ENCODE data around the gene ELP4.

The ELP4 gene

GRCh38 chr11:31780480-31780971 lies 271.0 kb downstream of the ELP4 start:
- DNase-seq, result peak; percentile 32

GRCh38 chr11:31782257-31782656 lies 272.7 kb downstream of the ELP4 start:
- no peak for DNase-seq

GRCh38 chr11:31783252-31783651 lies 273.7 kb downstream of the ELP4 start:
- DNase-seq, result no peak

DNA sequence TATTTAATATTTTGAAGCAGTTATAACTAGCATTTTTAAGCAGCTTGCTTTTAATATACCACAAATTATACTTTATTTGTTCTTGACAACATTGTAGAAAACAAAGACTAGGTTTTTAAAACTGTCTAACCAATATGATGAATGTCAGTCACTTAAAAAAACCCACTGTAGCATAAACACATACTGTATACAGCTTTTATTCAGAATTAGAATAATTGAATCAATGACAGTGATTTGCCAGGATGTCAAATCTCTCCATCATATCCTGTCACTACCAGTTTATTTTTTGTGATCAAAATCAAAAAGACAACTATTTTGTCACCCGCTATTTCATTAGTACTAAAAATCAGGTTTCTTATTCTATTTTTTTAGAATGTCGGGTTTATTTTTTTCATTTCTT lies 275.0 kb downstream of the ELP4 start:
- no peak for DNase-seq

- no peak for DNase-seq
Observed at GRCh38 chr11:31786996-31787685, 277.6 kb downstream of the ELP4 start.

DNA sequence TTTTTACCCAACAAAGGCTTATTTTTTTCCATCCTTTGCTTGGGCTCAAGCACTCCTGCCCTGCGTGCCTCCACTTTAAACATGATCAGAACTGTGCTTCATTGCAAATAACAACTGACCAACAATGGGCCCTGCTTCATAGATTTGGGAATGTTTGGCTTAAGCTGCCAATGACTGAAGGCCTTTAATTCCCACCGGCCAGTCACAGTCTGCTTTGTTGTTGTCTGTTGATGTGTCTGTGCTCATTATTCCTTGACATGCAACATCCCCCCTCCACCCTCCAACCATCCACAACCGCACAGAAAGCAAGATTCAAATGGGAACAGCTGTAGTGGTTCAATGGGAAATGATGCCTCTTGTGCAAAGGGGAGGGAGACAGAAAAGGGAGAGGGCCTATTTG lies 278.5 kb downstream of the ELP4 start:
- DNase-seq, result no peak

- DNase-seq, result no peak
Observed at GRCh38 chr11:31790649-31791048, 281.1 kb downstream of the ELP4 start.

- DNase-seq, result no peak
Observed at GRCh38 chr11:31792036-31792435, 282.5 kb downstream of the ELP4 start.

- no peak for DNase-seq
Observed at GRCh38 chr11:31792456-31792855, 282.9 kb downstream of the ELP4 start.

- no peak for DNase-seq
Observed at GRCh38 chr11:31793264-31793663, 283.7 kb downstream of the ELP4 start.

DNA sequence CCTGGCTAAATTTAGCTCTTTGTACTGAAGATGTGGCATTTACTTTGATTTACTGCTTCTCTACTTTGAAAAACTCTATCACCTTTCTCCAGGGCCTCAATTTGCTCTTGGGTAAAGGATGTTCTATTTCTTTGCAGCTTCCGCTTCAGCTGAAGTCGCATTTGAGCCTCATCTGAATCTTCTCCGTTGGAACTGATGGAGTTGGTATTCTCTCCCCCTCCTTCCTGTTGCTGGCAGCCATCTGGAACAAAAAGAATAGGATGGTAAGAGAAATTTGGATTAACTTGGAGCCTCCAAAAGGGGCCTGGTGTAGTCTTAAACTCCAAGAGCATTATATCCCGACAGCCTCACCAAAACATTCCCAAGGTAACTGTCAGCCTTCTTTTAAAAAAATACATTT lies 285.0 kb downstream of the ELP4 start:
- no peak for DNase-seq

- DNase-seq, result no peak
Observed at GRCh38 chr11:31795706-31796498, 286.3 kb downstream of the ELP4 start.

GRCh38 chr11:31796499-31797189 lies 287.1 kb downstream of the ELP4 start:
- no peak for DNase-seq

GRCh38 chr11:31797190-31798056 lies 287.9 kb downstream of the ELP4 start:
- no peak for DNase-seq

- no peak for DNase-seq
Observed at GRCh38 chr11:31798057-31798553, 288.5 kb downstream of the ELP4 start.

DNA sequence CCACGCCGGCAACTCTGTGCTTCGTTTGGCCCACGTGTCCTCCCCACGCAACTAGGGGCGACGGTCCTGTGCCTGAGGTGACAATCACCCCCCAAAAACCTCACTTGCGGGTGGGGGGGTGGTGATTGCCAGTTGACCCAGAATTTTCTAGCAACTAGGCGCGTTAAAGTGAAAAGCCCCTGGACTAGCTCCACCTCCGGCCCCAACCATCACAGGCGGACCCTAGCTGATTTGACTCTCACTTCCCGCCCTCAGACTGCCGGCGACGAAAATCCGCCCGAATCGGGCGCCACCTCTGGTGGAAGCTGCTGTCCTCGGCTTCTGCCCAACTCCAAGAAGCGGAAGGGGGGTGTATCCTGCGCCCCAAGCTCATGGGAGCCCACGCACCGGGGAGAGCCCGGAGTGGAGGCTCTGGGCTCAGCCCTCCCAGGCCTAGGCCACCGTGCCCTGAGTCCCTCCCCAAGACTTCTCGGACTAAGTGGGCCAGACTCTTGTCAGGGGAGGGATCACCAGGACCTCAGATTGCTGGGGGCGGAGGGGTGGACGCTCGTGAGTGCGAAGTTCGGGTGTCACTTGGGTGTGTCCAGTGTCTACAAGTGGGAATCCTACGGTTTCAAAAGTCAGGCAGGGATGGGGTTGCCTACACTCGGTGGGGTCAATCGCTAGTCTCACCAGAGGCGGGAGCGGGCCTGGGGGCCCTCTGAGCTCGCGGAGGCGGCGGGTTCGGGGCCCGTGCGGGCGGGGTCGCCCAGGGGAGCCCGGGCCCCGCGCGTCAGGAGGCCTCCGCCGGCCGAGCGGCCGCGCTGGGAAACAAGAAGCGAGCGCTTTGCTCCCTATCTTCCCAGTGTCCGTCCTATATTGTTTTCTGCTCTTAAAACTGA lies 289.2 kb downstream of the ELP4 start:
- DNase-seq, result no peak

GRCh38 chr11:31799435-31800397 lies 290.1 kb downstream of the ELP4 start:
- no peak for DNase-seq

- DNase-seq, result no peak
Observed at GRCh38 chr11:31800398-31801265, 291.1 kb downstream of the ELP4 start.

DNA sequence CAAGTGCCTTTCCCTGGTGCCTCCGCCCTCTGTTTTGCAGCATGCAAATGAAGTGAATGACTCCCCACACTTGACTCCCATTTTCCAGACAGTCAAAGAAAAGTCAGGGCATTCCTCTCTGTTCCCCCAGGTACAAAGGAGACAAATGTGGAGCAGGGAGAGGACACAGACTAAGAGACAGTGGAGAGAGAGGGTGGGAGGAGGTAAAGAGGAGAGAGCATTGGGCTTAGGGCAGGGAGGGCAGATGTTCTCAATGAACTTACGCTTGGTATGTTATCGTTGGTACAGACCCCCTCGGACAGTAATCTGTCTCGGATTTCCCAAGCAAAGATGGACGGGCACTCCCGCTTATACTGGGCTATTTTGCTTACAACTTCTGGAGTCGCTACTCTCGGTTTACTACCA lies 291.7 kb downstream of the ELP4 start:
- no peak for DNase-seq
